H9 (cell line): Measurements from ENCODE around the gene NEK6. TPM values are rescaled to one million over a fixed set of nuclear protein-coding genes. Genes with fewer than 3 reads are reported as not detected.

ENCODE experiments used
- DNase-seq: peaks from one replicate; pipeline ENCODE4 v3.0.0-alpha.2; 2017
- H2AFZ ChIP-seq: one replicate; pipeline ENCODE4 v1.6.1; 2013; ENCODE audit warnings: mild to moderate bottlenecking, low read length, control low read depth, moderate library complexity
- H2AK5ac ChIP-seq: 2 replicates; pipeline ENCODE4 v1.6.1; 2013; ENCODE audit warnings: low read length, control low read depth, mixed read lengths; ENCODE audit not compliant: insufficient read length
- H2BK120ac ChIP-seq: one replicate; pipeline ENCODE4 v1.6.1; 2013; ENCODE audit warnings: low read depth, mild to moderate bottlenecking, low read length, control low read depth, inconsistent platforms; ENCODE audit not compliant: poor library complexity, severe bottlenecking
- H2BK12ac ChIP-seq: 2 replicates; pipeline ENCODE4 v1.6.1; 2013; ENCODE audit warnings: low read length, control low read depth, mixed read lengths, low read depth; ENCODE audit not compliant: insufficient read length
- H2BK15ac ChIP-seq: 2 replicates; pipeline ENCODE4 v1.6.1; 2013; ENCODE audit warnings: low read depth, low read length, control low read depth
- H2BK20ac ChIP-seq: one replicate; pipeline ENCODE4 v1.6.1; 2013; ENCODE audit warnings: low read depth, mild to moderate bottlenecking, low read length, control low read depth, inconsistent platforms; ENCODE audit not compliant: poor library complexity, severe bottlenecking
- H2BK5ac ChIP-seq: 2 replicates; pipeline ENCODE4 v1.6.1; 2013; ENCODE audit warnings: low read length, control low read depth, mixed read lengths; ENCODE audit not compliant: insufficient read length
- H3K14ac ChIP-seq: 2 replicates; pipeline ENCODE4 v1.6.1; 2013; ENCODE audit warnings: low read length, control low read depth; ENCODE audit not compliant: insufficient read depth
- H3K18ac ChIP-seq: 2 replicates; pipeline ENCODE4 v1.6.1; 2013; ENCODE audit warnings: low read depth, mild to moderate bottlenecking, mixed read lengths, low read length, control low read depth; ENCODE audit not compliant: insufficient read length
- H3K23ac ChIP-seq: 2 replicates; pipeline ENCODE4 v1.6.1; 2013; ENCODE audit warnings: low read length, control low read depth, mixed read lengths, low read depth; ENCODE audit not compliant: insufficient read length
- H3K23me2 ChIP-seq: 2 replicates; pipeline ENCODE4 v1.6.1; 2013; ENCODE audit warnings: low read depth, mild to moderate bottlenecking, mixed read lengths, low read length, control low read depth; ENCODE audit not compliant: insufficient read length, poor library complexity, severe bottlenecking
- H3K27ac ChIP-seq: 2 replicates; pipeline ENCODE4 v1.5.1; 2013; ENCODE audit warnings: low read length, control low read depth, mixed read lengths, low read depth; ENCODE audit not compliant: insufficient read length
- H3K27me3 ChIP-seq: 2 replicates; pipeline ENCODE4 v1.6.1; 2013; ENCODE audit warnings: low read length, control low read depth, inconsistent platforms; ENCODE audit not compliant: insufficient read depth
- H3K4ac ChIP-seq: 2 replicates; pipeline ENCODE4 v1.6.1; 2013; ENCODE audit warnings: low read depth, mild to moderate bottlenecking, control low read depth, inconsistent platforms, low read length, moderate library complexity
- H3K4me1 ChIP-seq: 2 replicates; pipeline ENCODE4 v1.6.1; 2013; ENCODE audit warnings: low read length, control low read depth, inconsistent platforms; ENCODE audit not compliant: insufficient read depth
- H3K4me2 ChIP-seq: 2 replicates; pipeline ENCODE4 v1.6.1; 2013; ENCODE audit warnings: low read length, control low read depth, mixed read lengths; ENCODE audit not compliant: insufficient read length, insufficient read depth
- H3K56ac ChIP-seq: 2 replicates; pipeline ENCODE4 v1.6.1; 2013; ENCODE audit warnings: low read depth, mild to moderate bottlenecking, mixed read lengths, low read length, control low read depth; ENCODE audit not compliant: insufficient read length
- H3K79me1 ChIP-seq: 2 replicates; pipeline ENCODE4 v1.6.1; 2013; ENCODE audit warnings: low read depth, mild to moderate bottlenecking, moderate library complexity, low read length, control low read depth, inconsistent platforms; ENCODE audit not compliant: insufficient read depth, poor library complexity, severe bottlenecking
- H3K79me2 ChIP-seq: 2 replicates; pipeline ENCODE4 v1.6.1; 2013; ENCODE audit warnings: low read length, control low read depth, inconsistent platforms; ENCODE audit not compliant: insufficient read depth
- H3K9ac ChIP-seq: 2 replicates; pipeline ENCODE4 v1.6.1; 2013; ENCODE audit warnings: low read length, control low read depth, mixed read lengths; ENCODE audit not compliant: insufficient read length; ENCODE audit errors: extremely low read depth
- H3K9me3 ChIP-seq: one replicate; pipeline ENCODE4 v1.6.1; 2013; ENCODE audit warnings: low read depth, low read length, inconsistent platforms; ENCODE audit not compliant: control insufficient read depth
- H3T11ph ChIP-seq: one replicate; pipeline ENCODE4 v1.6.1; 2013; ENCODE audit warnings: mild to moderate bottlenecking, low read length, control low read depth, inconsistent platforms
- H4K20me1 ChIP-seq: one replicate; pipeline ENCODE4 v1.6.1; 2013; ENCODE audit not compliant: control insufficient read depth, insufficient read length, insufficient read depth
- H4K5ac ChIP-seq: 2 replicates; pipeline ENCODE4 v1.6.1; 2013; ENCODE audit warnings: low read depth, mild to moderate bottlenecking, mixed read lengths, low read length, control low read depth; ENCODE audit not compliant: insufficient read length
- H4K8ac ChIP-seq: replicated peaks from 2 replicates; pipeline ENCODE4 v1.6.1; 2013; ENCODE audit warnings: low read length, control low read depth, mixed read lengths, low read depth; ENCODE audit not compliant: insufficient read length
- H4K91ac ChIP-seq: 2 replicates; pipeline ENCODE4 v1.6.1; 2013; ENCODE audit warnings: low read depth, mild to moderate bottlenecking, moderate library complexity, mixed read lengths, low read length, control low read depth; ENCODE audit not compliant: insufficient read length
- H3K27ac Mint-ChIP-seq, 3 experiments: 2 replicates in 2 of 3; 3 replicates in 1 of 3; pipeline ENCODE4 v1.8.0; 2020 to 2021; ENCODE audit warnings: mixed read lengths in 3 of 3, mild to moderate bottlenecking in 1 of 3, moderate library complexity in 1 of 3
- H3K27me3 Mint-ChIP-seq: 2 replicates; pipeline ENCODE4 v1.8.0; 2021; ENCODE audit warnings: low read depth, mild to moderate bottlenecking, moderate library complexity, mixed read lengths
- H3K36me3 Mint-ChIP-seq, 3 experiments: 2 replicates in 2 of 3; 3 replicates in 1 of 3; pipeline ENCODE4 v1.8.0; 2020 to 2021; ENCODE audit warnings: low read depth in 3 of 3, mixed read lengths in 3 of 3; ENCODE audit not compliant: insufficient read depth in 1 of 3
- H3K4me1 Mint-ChIP-seq, 2 experiments: 2 replicates each; pipeline ENCODE4 v1.8.0; 2020; ENCODE audit warnings: mixed read lengths in 2 of 2
- H3K4me3 Mint-ChIP-seq, 2 experiments: 2 replicates in 1 of 2; 3 replicates in 1 of 2; pipeline ENCODE4 v1.8.0; 2020 to 2021; ENCODE audit warnings: mild to moderate bottlenecking in 2 of 2, mixed read lengths in 2 of 2, moderate library complexity in 1 of 2
- H3K9me3 Mint-ChIP-seq, 2 experiments: 2 replicates in 1 of 2; 3 replicates in 1 of 2; pipeline ENCODE4 v1.8.0; 2020; ENCODE audit warnings: mild to moderate bottlenecking in 2 of 2, mixed read lengths in 2 of 2, moderate library complexity in 1 of 2
- CTCF ChIP-seq: fragments of 200-600 bp; sonication (generic); conservative IDR thresholded peaks from 3 replicates; pipeline ENCODE4 v1.8.0; 2021; ENCODE audit warnings: antibody characterized with exemption, mild to moderate bottlenecking
- WGBS: extraction: QIAGEN DNeasy Blood & Tissue Kit; methylation state at CpG from one replicate; pipeline ENCODE4 v1.1.7; 2013; ENCODE audit warnings: missing lambda C conversion rate, low lambda C conversion rate, mixed read lengths; ENCODE audit not compliant: insufficient read length; ENCODE audit errors: extremely low coverage; 5-methylcytosine and 5-hydroxymethylcytosine counted together
- total RNA-seq: library from RNA; stranded (reverse); gene quantifications from 2 replicates; pipeline ENCODE4 v1.2.1, GENCODE V29; 2021

The NEK6 gene
- total RNA-seq, 1 experiment from 2014 or later, result 14.3 TPM

GRCh38 chr9:124256517-124257069 lies 1.2 kb upstream of the NEK6 start:
- Histone ChIP-seq H4K20me1 (peaks cover 2% of the 10 kb centered on the region), H3K23me2 (peaks cover 11% of the 10 kb centered on the region), H3K14ac (no peak overlapping the region), H3K27ac (no peak overlapping the region), H3K4me2 (no peak overlapping the region), H3K23ac (no peak overlapping the region), H3K9ac (no peak overlapping the region), H4K8ac (no peak overlapping the region), H2BK120ac (no peak overlapping the region), H2BK12ac (no peak overlapping the region), H2BK15ac (no peak overlapping the region), H3K4ac (no peak overlapping the region), H4K5ac (no peak overlapping the region), H3T11ph (no peak overlapping the region), H2BK20ac (no peak overlapping the region), H3K79me2 (peaks cover 2% of the 10 kb centered on the region; the same call in 1 of the 2 replicates), H3K79me1 (no peaks in the 10 kb centered on the region), H2AK5ac (no peak overlapping the region), H2BK5ac (no peak overlapping the region), H3K27me3 (no peaks in the 10 kb centered on the region), H2AFZ (no peak overlapping the region), H3K4me1 (no peaks in the 10 kb centered on the region; the same call in 1 of the 2 replicates), H4K91ac (no peak overlapping the region), H3K56ac (no peak overlapping the region), H3K18ac (no peak overlapping the region), H3K9me3 (no peaks in the 10 kb centered on the region)
- no peaks in the 10 kb centered on the region for H3K36me3 Mint-ChIP-seq
- no peak for DNase-seq
- no CpG with 5 or more reads among the region's 11 CpGs for WGBS
- peak overlapping the region; percentile 80 to 88 for H3K4me3 Mint-ChIP-seq
- peaks cover 31 to 43% of the 10 kb centered on the region in 2 experiments for H3K4me1 Mint-ChIP-seq
- peaks cover 0 to 4% of the 10 kb centered on the region in 2 experiments; a peak in 2 of 5 replicates for H3K9me3 Mint-ChIP-seq
- H3K27ac Mint-ChIP-seq, result peak overlapping the region in 1 of 3 experiments; percentile 55; a peak in 2 of 7 replicates
- TF ChIP-seq CTCF, result no peak
- H3K27me3 Mint-ChIP-seq, result peaks cover 5% of the 10 kb centered on the region
